K562 (cell line): ENCODE results near the gene MAPT.

Source experiments
- HMG20A ChIP-seq: fragments of 450-650 bp; formaldehyde crosslinking; conservative IDR thresholded peaks from 2 replicates; pipeline ENCODE4 v1.4.0; 2020; ENCODE audit warnings: mild to moderate bottlenecking, mixed read lengths
- POLR2A ChIP-seq: fragments of 450-650 bp; conservative IDR thresholded peaks from 2 replicates; pipeline ENCODE4 v1.6.1; 2016
- PRPF4 ChIP-seq: fragments of 200-400 bp; formaldehyde crosslinking; IDR thresholded peaks from one replicate; pipeline ENCODE4 v1.6.1; 2017; ENCODE audit warnings: low read length, low read depth, mild to moderate bottlenecking; ENCODE audit not compliant: insufficient read depth, poor library complexity, severe bottlenecking
- RFX1 ChIP-seq: fragments of 450-650 bp; IDR thresholded peaks from 2 replicates; pipeline ENCODE4 v1.6.1; 2016; ENCODE audit warnings: mild to moderate bottlenecking, moderate library complexity
- SIRT6 ChIP-seq: IDR thresholded peaks from one replicate; pipeline ENCODE4 v1.6.1; 2012; ENCODE audit warnings: low read depth, mild to moderate bottlenecking, control low read depth, inconsistent platforms, low read length, moderate library complexity
- YY1 ChIP-seq, 3 experiments: IDR thresholded peaks; 2 replicates each; pipeline ENCODE4 v1.6.1; 2011; ENCODE audit warnings: low read length in 2 of 3, mild to moderate bottlenecking in 2 of 3, moderate library complexity in 2 of 3, borderline replicate concordance in 1 of 3, control low read depth in 1 of 3, low read depth in 1 of 3; ENCODE audit not compliant: insufficient read depth in 3 of 3, insufficient replicate concordance in 2 of 3, control insufficient read depth in 1 of 3, insufficient read length in 1 of 3; ENCODE audit errors: extremely low read depth in 1 of 3
- ZBTB8A ChIP-seq: fragments of 450-650 bp; IDR thresholded peaks from 2 replicates; pipeline ENCODE4 v1.6.1; 2018; ENCODE audit warnings: mild to moderate bottlenecking, moderate library complexity; ENCODE audit not compliant: partially characterized antibody
- TF ChIP-seq, protein P1 (sequence below), 2 experiments: fragments of 450-650 bp; IDR thresholded peaks; 2 replicates each; pipeline ENCODE4 v1.6.1; 2016

- no peak for TF ChIP-seq ZBTB8A
- no peak for TF ChIP-seq HMG20A
- no peak for TF ChIP-seq PRPF4
- TF ChIP-seq, protein P1, sequence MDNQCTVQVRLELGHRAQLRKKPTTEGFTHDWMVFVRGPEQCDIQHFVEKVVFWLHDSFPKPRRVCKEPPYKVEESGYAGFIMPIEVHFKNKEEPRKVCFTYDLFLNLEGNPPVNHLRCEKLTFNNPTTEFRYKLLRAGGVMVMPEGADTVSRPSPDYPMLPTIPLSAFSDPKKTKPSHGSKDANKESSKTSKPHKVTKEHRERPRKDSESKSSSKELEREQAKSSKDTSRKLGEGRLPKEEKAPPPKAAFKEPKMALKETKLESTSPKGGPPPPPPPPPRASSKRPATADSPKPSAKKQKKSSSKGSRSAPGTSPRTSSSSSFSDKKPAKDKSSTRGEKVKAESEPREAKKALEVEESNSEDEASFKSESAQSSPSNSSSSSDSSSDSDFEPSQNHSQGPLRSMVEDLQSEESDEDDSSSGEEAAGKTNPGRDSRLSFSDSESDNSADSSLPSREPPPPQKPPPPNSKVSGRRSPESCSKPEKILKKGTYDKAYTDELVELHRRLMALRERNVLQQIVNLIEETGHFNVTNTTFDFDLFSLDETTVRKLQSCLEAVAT (IDR thresholded peaks at IDR 0.05), result no peak
- no peak for TF ChIP-seq POLR2A
- TF ChIP-seq SIRT6, result no peak
- no peak for TF ChIP-seq RFX1
- no peak for TF ChIP-seq YY1 (IDR thresholded peaks at IDR 0.05; ENCODE audit: borderline replicate concordance in 1 of 3, control insufficient read depth in 1 of 3, extremely low read depth in 1 of 3, insufficient read depth in 3 of 3, insufficient read length in 1 of 3, insufficient replicate concordance in 2 of 3, low read depth in 1 of 3, low read length in 2 of 3)
These were observed 137.1 kb downstream of the MAPT start for GRCh38 chr17:46031440-46031839.
